GM19328 (cell line): ENCODE data around the gene DYSF.

ENCODE experiments used
- ATAC-seq: cut with Tn5 transposase; IDR thresholded peaks from one replicate; pipeline ENCODE4 v1.9.1; 2021; ENCODE audit warnings: mild to moderate bottlenecking, moderate library complexity; ENCODE audit not compliant: unreplicated experiment

The DYSF gene

DNA sequence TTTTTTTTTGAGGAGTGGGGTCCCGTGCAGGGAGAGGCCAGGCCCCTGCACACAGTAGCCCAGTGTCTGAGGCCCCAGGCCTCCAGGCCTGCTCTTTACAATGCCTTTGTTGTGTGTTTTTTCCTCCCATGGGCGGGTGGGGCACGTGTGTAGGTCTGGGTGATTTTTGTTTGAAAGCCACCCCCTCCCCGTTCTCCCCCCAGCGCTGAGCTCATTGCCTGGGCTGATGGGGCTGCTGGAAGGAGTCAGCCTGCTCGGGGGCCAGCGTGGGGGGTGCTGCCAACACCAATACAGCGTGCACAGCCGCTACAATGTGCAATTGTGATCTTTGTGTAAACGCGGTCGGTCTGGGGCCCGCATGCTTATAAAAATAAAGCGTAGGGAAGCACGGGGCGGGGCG is 142.7 kb downstream of the DYSF start:
- no peak for ATAC-seq

DNA sequence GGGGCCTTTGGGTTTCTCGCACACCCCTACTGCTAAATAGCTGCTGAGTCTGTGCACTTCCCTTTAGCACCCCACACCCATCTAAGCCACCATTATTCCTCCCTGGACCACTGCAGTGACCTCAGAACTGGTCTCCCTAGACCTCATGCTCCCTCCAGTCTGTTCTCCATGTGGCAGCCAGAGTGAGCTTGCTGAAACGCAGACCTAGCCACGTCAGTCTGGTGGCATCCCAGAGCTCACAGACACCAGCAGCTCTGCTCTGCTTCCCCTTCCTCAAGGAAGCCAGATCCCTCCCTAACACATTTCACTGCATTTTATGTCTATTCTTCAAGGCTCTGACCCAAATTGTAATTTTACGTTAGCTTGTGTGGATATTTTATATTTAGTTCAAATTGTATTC is 144.4 kb downstream of the DYSF start:
- no peak for ATAC-seq

- ATAC-seq = no peak
These were observed 145.2 kb downstream of the DYSF start for GRCh38 chr2:71598526-71598925.

GRCh38 chr2:71599038-71599437 is 145.7 kb downstream of the DYSF start:
- ATAC-seq = no peak

GRCh38 chr2:71599646-71600236 is 146.4 kb downstream of the DYSF start:
- no peak for ATAC-seq

DNA sequence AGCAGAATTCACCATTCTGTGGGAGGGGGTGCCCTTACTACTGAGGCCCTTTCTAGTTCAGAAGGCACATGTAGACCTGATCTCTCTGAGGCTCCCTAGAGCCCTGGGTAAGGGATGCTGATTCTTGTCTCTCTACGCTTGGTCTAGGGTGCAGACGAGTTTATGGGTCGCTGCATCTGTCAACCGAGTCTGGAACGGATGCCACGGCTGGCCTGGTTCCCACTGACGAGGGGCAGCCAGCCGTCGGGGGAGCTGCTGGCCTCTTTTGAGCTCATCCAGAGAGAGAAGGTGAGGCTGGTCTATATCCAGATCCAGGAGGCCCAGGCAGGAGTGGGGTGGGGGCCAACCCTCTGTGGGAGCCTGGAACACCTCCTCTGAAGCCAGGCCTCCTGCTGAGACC is 147.2 kb downstream of the DYSF start:
- ATAC-seq = no peak

- no peak for ATAC-seq
These were observed 148.1 kb downstream of the DYSF start for GRCh38 chr2:71601136-71602114.

- ATAC-seq = no peak
These were observed 148.7 kb downstream of the DYSF start for GRCh38 chr2:71602115-71602495.

GRCh38 chr2:71602581-71602980 is 149.2 kb downstream of the DYSF start:
- ATAC-seq = no peak

- ATAC-seq = no peak
These were observed 150.0 kb downstream of the DYSF start for GRCh38 chr2:71603311-71603811.

GRCh38 chr2:71603851-71604725 is 150.7 kb downstream of the DYSF start:
- no peak for ATAC-seq

- ATAC-seq = no peak
These were observed 151.4 kb downstream of the DYSF start for GRCh38 chr2:71604726-71605120.

- no peak for ATAC-seq
These were observed 151.8 kb downstream of the DYSF start for GRCh38 chr2:71605173-71605641.

DNA sequence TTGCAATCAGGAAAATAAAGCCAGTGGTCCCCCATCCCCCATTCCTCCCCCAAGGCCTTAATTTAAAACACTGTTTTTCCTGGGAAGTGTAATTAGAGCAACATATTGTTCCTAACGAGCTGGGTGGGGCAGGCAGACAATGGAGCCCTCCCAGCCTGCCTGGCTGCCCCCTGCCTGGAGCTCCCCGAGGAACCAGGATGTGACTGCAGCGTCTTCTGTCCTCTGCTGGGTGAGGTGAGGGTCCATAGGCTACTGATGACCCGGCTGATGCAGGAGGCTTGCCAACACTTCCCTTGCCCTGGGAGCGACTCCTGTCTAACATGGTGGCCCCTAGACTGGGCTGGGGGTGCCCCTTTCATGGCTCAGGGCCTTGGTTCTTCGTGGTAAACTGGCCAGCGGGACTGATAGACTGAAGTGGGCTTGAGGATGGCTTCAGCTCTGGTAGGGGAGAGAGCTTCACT is 152.4 kb downstream of the DYSF start:
- ATAC-seq = no peak

GRCh38 chr2:71606244-71606643 is 152.9 kb downstream of the DYSF start:
- no peak for ATAC-seq

GRCh38 chr2:71607151-71607889 is 154.0 kb downstream of the DYSF start:
- ATAC-seq = no peak

- ATAC-seq = no peak
These were observed 154.7 kb downstream of the DYSF start for GRCh38 chr2:71608034-71608433.

DNA sequence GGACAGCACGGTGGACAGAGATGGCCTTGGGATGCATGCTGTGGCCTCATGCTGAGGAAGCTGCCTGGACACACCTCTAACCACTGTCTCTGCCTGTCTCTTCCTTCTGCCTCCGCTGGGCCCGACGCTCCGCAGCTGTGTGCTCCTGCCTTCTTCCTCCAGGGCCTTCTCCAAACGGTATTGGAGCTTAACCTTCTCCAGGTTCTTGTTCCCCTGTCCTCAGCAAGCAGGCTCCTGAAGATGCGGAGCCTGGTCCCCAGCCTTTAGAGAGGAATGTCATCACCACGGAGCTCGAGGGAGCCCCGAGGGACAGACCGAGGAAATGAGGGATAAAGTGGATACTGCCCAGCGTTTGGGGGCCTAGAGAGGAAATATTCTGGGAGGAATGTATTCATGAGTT is 155.1 kb downstream of the DYSF start:
- ATAC-seq = no peak

DNA sequence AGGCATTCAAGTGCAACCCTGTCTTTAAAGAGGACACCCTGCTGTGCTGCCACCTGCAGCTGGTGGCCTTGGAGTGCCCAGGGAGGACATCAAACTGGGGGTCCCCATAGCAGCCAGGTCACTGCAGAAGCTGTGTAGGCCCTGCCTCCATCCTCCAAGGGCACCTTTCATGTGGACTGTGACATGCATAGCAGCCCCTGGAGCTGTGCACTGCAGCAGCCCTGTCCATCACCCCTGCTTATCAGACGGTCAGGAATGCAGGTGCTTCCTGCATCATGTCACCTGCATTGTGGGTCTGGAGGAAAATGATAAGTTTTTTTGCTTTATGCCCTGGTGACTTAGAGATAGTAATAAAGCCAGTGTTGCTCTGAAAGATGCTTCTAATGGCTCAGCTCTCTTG is 155.7 kb downstream of the DYSF start:
- ATAC-seq = no peak

DNA sequence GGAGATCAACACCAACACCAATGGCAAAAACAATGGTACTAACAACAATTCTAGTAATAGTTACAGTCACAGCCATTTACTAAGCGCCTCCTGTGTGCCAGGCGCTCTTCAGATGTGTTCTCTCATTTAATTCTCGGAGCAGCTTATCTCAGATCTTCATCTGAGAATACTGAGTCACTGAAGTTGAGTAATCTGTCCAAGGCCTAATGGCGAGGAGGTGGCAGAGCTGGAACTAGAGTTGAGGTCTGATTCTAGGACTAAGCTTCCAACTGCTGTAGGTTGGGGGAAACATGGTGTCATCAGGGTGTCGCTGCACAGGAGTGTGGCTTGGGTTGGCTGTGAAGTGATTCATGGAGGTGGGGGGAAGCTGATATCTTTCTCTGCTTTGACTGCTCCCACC is 156.1 kb downstream of the DYSF start:
- ATAC-seq = no peak
